ENCODE measurements around the gene PDZRN3. TPM values are rescaled to one million over a fixed set of nuclear protein-coding genes. Genes with fewer than 3 reads are reported as not detected.

The PDZRN3 gene
- total RNA-seq, 8 experiments from 2014 or later, result 13.0 to 99.9 (median 18.9) TPM

GRCh38 chr3:73407577-73407976 lies 217.2 kb downstream of the PDZRN3 start:
- in situ Hi-C loops (cut with MboI; ENCODE audit: low pct_unique_long_range_greater_than_20kb in 2 of 9, low sequenced_read_pairs in 9 of 9, unreplicated experiment in 9 of 9), result no loop called here

GRCh38 chr3:73405853-73406252 lies 218.9 kb downstream of the PDZRN3 start:
- WGBS, 10 experiments, result 13 to 97% (median 66%) methylated on average over 3 to 4 of the region's 4 CpGs; no CpG with 5 or more reads in 2 of the 10 experiments
- no peak for ATAC-seq (replicated peaks in 6 of 8)
- Histone ChIP-seq H3K4me3 (no peak overlapping the region), H3K4me1 (replicated peaks in 1 of 2) (peaks cover 36 to 45% of the 10 kb centered on the region in 2 donors), H3K27ac (no peak overlapping the region)
- in situ Hi-C loops (cut with MboI; ENCODE audit: low pct_unique_long_range_greater_than_20kb in 2 of 9, low sequenced_read_pairs in 9 of 9, unreplicated experiment in 9 of 9), result no loop called here

More at GRCh38 chr3:73407577-73407976, 217.2 kb downstream of the PDZRN3 start:
- H3K4me1 ChIP-seq (replicated peaks in 1 of 2), result peaks cover 19 to 35% of the 10 kb centered on the region in 2 donors
- no peak for ATAC-seq (replicated peaks in 6 of 8)
- 0 to 100% (median 90%) methylated on average over 1 to 2 of the region's 2 CpGs; no CpG with 5 or more reads in 3 of the 10 experiments for WGBS, 10 experiments
- no peak overlapping the region for H3K4me3 ChIP-seq
- no peak overlapping the region for H3K27ac ChIP-seq

GRCh38 chr3:73405000-73405399 lies 219.7 kb downstream of the PDZRN3 start:
- Histone ChIP-seq H3K4me3 (no peak overlapping the region), H3K4me1 (replicated peaks in 1 of 2) (peaks cover 37 to 42% of the 10 kb centered on the region in 2 donors), H3K27ac (no peak overlapping the region)
- in situ Hi-C loops (cut with MboI; ENCODE audit: low pct_unique_long_range_greater_than_20kb in 2 of 9, low sequenced_read_pairs in 9 of 9, unreplicated experiment in 9 of 9), result no loop called here
- 14 to 100% (median 93%) methylated on average over 1 to 4 of the region's 4 CpGs for WGBS, 10 experiments
- ATAC-seq (replicated peaks in 6 of 8), result no peak

- H3K27ac ChIP-seq, result no peak overlapping the region
- peaks cover 37 to 39% of the 10 kb centered on the region in 2 donors for H3K4me1 ChIP-seq (replicated peaks in 1 of 2)
- ATAC-seq (replicated peaks in 6 of 8), result peak in 5 of 8 experiments; percentile 34 to 87 (median 60)
- H3K4me3 ChIP-seq, result no peak overlapping the region
- WGBS, 10 experiments, result 11 to 100% (median 30%) methylated on average over 1 to 5 of the region's 5 CpGs
- in situ Hi-C loops (cut with MboI; ENCODE audit: low pct_unique_long_range_greater_than_20kb in 2 of 9, low sequenced_read_pairs in 9 of 9, unreplicated experiment in 9 of 9), result no loop called here
These were observed 220.3 kb downstream of the PDZRN3 start for GRCh38 chr3:73404435-73404834.

GRCh38 chr3:73403444-73403843 lies 221.3 kb downstream of the PDZRN3 start:
- ATAC-seq (replicated peaks in 6 of 8), result no peak
- Histone ChIP-seq H3K27ac (no peak overlapping the region), H3K4me1 (replicated peaks in 1 of 2) (peaks cover 30 to 33% of the 10 kb centered on the region in 2 donors), H3K4me3 (no peak overlapping the region)
- WGBS, 10 experiments, result 67 to 100% (median 90%) methylated on average over 1 to 3 of the region's 3 CpGs; no CpG with 5 or more reads in 2 of the 10 experiments
- in situ Hi-C loops (cut with MboI; ENCODE audit: low pct_unique_long_range_greater_than_20kb in 2 of 9, low sequenced_read_pairs in 9 of 9, unreplicated experiment in 9 of 9), result no loop called here

GRCh38 chr3:73401616-73402279 lies 223.0 kb downstream of the PDZRN3 start:
- ATAC-seq (replicated peaks in 6 of 8), result peak in 3 of 8 experiments; percentile 15 to 49 (median 18)
- 26 to 65% (median 49%) methylated on average over 3 to 7 of the region's 7 CpGs; no CpG with 5 or more reads in 2 of the 10 experiments for WGBS, 10 experiments
- in situ Hi-C loops (cut with MboI; ENCODE audit: low pct_unique_long_range_greater_than_20kb in 2 of 9, low sequenced_read_pairs in 9 of 9, unreplicated experiment in 9 of 9), result no loop called here
- Histone ChIP-seq H3K27ac (peak overlapping the region in 1 of 2 donors; percentile 29), H3K4me3 (no peak overlapping the region), H3K4me1 (replicated peaks in 1 of 2) (peaks cover 24 to 33% of the 10 kb centered on the region in 2 donors)

- Histone ChIP-seq H3K4me1 (replicated peaks in 1 of 2) (peaks cover 24 to 31% of the 10 kb centered on the region in 2 donors), H3K4me3 (no peak overlapping the region), H3K27ac (no peak overlapping the region)
- peak in 5 of 8 experiments; percentile 20 to 94 (median 34) for ATAC-seq (replicated peaks in 6 of 8)
- 3 to 89% (median 55%) methylated on average over 2 to 6 of the region's 6 CpGs; no CpG with 5 or more reads in 2 of the 10 experiments for WGBS, 10 experiments
- in situ Hi-C loops (cut with MboI; ENCODE audit: low pct_unique_long_range_greater_than_20kb in 2 of 9, low sequenced_read_pairs in 9 of 9, unreplicated experiment in 9 of 9), result no loop called here
These were observed 223.7 kb downstream of the PDZRN3 start for GRCh38 chr3:73401059-73401458.

- in situ Hi-C loops (cut with MboI; ENCODE audit: low pct_unique_long_range_greater_than_20kb in 2 of 9, low sequenced_read_pairs in 9 of 9, unreplicated experiment in 9 of 9), result no loop called here
- WGBS, 10 experiments, result 58 to 100% (median 93%) methylated on average over 1 to 3 of the region's 3 CpGs; no CpG with 5 or more reads in 1 of the 10 experiments
- H3K27ac ChIP-seq, result no peak overlapping the region
- ATAC-seq (replicated peaks in 6 of 8), result no peak
- no peak overlapping the region for H3K4me3 ChIP-seq
- peaks cover 18 to 24% of the 10 kb centered on the region in 2 donors for H3K4me1 ChIP-seq (replicated peaks in 1 of 2)
These were observed 225.0 kb downstream of the PDZRN3 start for GRCh38 chr3:73399666-73400253.

GRCh38 chr3:73399106-73399505 lies 225.6 kb downstream of the PDZRN3 start:
- in situ Hi-C loops (cut with MboI; ENCODE audit: low pct_unique_long_range_greater_than_20kb in 2 of 9, low sequenced_read_pairs in 9 of 9, unreplicated experiment in 9 of 9), result no loop called here
- WGBS, 10 experiments, result 83 to 100% (median 100%) methylated on average over 1 to 3 of the region's 3 CpGs; no CpG with 5 or more reads in 2 of the 10 experiments
- H3K4me1 ChIP-seq (replicated peaks in 1 of 2), result peaks cover 13 to 21% of the 10 kb centered on the region in 2 donors
- no peak for ATAC-seq (replicated peaks in 6 of 8)
- H3K27ac ChIP-seq, result no peak overlapping the region
- no peak overlapping the region for H3K4me3 ChIP-seq

- Histone ChIP-seq H3K4me1 (replicated peaks in 1 of 2) (peaks cover 11 to 20% of the 10 kb centered on the region in 2 donors), H3K4me3 (no peak overlapping the region), H3K27ac (no peak overlapping the region)
- in situ Hi-C loops (cut with MboI; ENCODE audit: low pct_unique_long_range_greater_than_20kb in 2 of 9, low sequenced_read_pairs in 9 of 9, unreplicated experiment in 9 of 9), result no loop called here
- WGBS, 10 experiments, result 80 to 100% (median 94%) methylated on average over 1 to 7 of the region's 8 CpGs; no CpG with 5 or more reads in 2 of the 10 experiments
- no peak for ATAC-seq (replicated peaks in 6 of 8)
These were observed 226.7 kb downstream of the PDZRN3 start for GRCh38 chr3:73398084-73398483.

GRCh38 chr3:73394240-73394639 lies 230.5 kb downstream of the PDZRN3 start:
- H3K4me1 ChIP-seq (replicated peaks in 1 of 2), result peaks cover 2 to 7% of the 10 kb centered on the region in 2 donors
- no peak for ATAC-seq (replicated peaks in 6 of 8)
- in situ Hi-C loops (cut with MboI; ENCODE audit: low pct_unique_long_range_greater_than_20kb in 2 of 9, low sequenced_read_pairs in 9 of 9, unreplicated experiment in 9 of 9), result no loop called here
- H3K4me3 ChIP-seq, result no peak overlapping the region
- WGBS, 10 experiments, result 42 to 100% (median 80%) methylated on average over 1 to 5 of the region's 5 CpGs
- H3K27ac ChIP-seq, result no peak overlapping the region

- 93 to 100% (median 100%) methylated on average over 1 to 8 of the region's 9 CpGs for WGBS, 10 experiments
- peaks cover 2 to 7% of the 10 kb centered on the region in 2 donors for H3K4me1 ChIP-seq (replicated peaks in 1 of 2)
- no peak overlapping the region for H3K4me3 ChIP-seq
- no peak overlapping the region for H3K27ac ChIP-seq
- ATAC-seq (replicated peaks in 6 of 8), result no peak
- in situ Hi-C loops (cut with MboI; ENCODE audit: low pct_unique_long_range_greater_than_20kb in 2 of 9, low sequenced_read_pairs in 9 of 9, unreplicated experiment in 9 of 9), result no loop called here
These were observed 231.7 kb downstream of the PDZRN3 start for GRCh38 chr3:73393005-73393404.

- Histone ChIP-seq H3K4me1 (replicated peaks in 1 of 2) (peaks cover 2 to 7% of the 10 kb centered on the region in 2 donors), H3K27ac (no peak overlapping the region), H3K4me3 (no peak overlapping the region)
- ATAC-seq (replicated peaks in 6 of 8), result no peak
- in situ Hi-C loops (cut with MboI; ENCODE audit: low pct_unique_long_range_greater_than_20kb in 2 of 9, low sequenced_read_pairs in 9 of 9, unreplicated experiment in 9 of 9), result no loop called here
- WGBS, 10 experiments, result 0 to 100% (median 94%) methylated on average over 1 to 9 of the region's 9 CpGs; no CpG with 5 or more reads in 2 of the 10 experiments
These were observed 232.8 kb downstream of the PDZRN3 start for GRCh38 chr3:73391984-73392383.
